Fibroblast of mammary gland (primary cell): ENCODE measurements around the gene NHSL2.
"Not testable (repeated sequence)": the region's sequence is repeated elsewhere in the genome, so short reads cannot be mapped to it uniquely, and the experiment has no call there.

Experiments used
- DNase-seq: peaks from one replicate; pipeline ENCODE4 v3.0.0-alpha.2; 2010; ENCODE audit warnings: low read depth
- H3K4me3 ChIP-seq: 2 replicates; pipeline ENCODE4 v1.5.1; 2011; ENCODE audit warnings: low read depth, mild to moderate bottlenecking, low read length, moderate library complexity; ENCODE audit not compliant: control insufficient read depth
- TF ChIP-seq, protein P1 (sequence below): conservative IDR thresholded peaks from 2 replicates; pipeline ENCODE4 v1.5.1; 2011; ENCODE audit warnings: low read depth, low read length, inconsistent platforms; ENCODE audit not compliant: control insufficient read depth, insufficient read depth

NHSL2 gene

DNA sequence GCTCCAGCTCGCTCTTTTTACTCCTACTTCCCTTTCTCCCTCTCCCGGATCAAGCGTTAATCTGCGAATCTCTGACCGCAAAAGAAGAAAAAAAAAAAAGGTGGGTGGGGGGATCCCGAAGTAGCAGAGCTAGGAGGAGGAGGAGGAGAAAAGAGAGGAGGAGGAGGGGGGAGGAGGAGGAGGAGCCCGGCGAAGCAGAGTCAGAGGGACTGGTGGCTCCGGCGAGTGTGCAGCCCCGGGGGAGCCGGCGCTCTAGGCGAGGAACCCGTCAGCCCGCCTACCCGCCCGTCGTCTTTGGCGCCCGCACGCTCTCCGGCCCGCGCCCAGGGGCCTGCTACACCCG lies at the start of gene NHSL2:
Gene NHSL2 (plus strand): TSS at position 203 of the 343 bp plus-strand sequence.
- TF ChIP-seq, protein P1, sequence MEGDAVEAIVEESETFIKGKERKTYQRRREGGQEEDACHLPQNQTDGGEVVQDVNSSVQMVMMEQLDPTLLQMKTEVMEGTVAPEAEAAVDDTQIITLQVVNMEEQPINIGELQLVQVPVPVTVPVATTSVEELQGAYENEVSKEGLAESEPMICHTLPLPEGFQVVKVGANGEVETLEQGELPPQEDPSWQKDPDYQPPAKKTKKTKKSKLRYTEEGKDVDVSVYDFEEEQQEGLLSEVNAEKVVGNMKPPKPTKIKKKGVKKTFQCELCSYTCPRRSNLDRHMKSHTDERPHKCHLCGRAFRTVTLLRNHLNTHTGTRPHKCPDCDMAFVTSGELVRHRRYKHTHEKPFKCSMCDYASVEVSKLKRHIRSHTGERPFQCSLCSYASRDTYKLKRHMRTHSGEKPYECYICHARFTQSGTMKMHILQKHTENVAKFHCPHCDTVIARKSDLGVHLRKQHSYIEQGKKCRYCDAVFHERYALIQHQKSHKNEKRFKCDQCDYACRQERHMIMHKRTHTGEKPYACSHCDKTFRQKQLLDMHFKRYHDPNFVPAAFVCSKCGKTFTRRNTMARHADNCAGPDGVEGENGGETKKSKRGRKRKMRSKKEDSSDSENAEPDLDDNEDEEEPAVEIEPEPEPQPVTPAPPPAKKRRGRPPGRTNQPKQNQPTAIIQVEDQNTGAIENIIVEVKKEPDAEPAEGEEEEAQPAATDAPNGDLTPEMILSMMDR, result no peak
- H3K4me3 ChIP-seq, result peak within 1 kb of the TSS; percentile 48
- DNase-seq, result peak; percentile 26

DNA sequence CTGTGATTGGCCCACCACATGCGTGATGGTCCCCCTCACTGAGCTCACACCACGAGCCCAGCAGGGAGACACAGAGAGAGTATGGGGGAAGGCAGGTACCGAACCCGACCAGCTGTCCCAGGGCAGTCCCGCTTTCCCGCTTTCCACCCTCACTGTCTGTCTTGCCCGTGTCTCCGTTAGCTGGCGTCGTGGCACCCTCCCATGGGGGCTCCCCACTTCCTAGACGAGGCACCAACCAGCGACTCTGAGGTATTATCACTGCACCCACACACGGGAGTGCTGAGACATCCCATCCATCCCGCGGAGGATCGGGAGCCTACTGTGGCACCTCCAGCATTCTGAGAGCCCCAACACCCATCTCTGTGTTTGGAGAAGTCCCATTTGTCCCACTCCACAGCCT lies 43.0 kb upstream of the NHSL2 start:
- DNase-seq, result no peak
- TF ChIP-seq, protein P1, result no peak
- H3K4me3 ChIP-seq, result no peak overlapping the region

GRCh38 chrX:71869566-71869965 lies 41.1 kb upstream of the NHSL2 start:
- DNase-seq, result not testable (repeated sequence)

DNA sequence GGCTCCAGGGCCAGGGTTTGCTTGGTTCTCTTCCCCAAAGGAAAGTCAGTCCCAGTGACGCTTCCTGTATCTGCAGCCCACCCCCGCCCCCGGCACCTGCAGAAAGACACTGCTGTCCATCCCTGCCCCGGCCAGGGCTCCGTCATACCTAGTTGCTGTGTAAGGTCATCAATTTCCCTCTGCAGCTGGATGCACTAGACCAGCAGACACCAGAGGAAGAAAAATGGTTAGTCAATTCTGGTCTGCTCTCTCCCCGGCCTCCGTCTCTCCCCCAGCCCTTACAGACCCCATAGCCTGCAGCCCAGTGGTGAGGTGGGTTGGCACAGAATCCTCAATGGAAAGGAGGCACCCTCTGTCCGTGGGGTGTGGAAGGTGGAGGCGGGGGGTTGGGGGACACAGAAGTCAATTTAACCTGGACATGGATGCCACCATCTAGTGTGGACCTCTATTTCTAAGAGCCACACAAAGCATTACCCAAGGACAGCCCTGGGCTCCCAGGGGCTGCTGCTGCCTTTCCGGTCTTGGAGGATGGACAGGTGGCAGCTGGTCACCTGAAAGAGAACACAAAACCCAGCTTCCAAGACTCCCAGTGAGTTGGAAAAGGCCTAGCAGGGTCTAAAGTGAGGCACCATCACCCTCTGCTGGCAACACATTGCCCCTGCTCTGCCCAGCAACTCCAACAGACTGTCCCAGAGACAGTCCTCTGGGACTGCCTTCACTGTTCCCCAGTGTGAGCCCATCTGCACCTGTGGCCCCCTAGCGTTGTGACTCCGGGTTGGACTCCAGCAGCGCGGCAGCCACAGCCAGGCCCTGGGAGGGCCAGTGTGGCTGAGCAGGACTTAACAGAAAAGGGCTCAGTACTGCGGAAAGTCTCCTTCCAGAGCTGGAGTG lies 40.2 kb upstream of the NHSL2 start:
- peak; percentile 10 for DNase-seq
- TF ChIP-seq, protein P1, result peak; percentile 21

More at GRCh38 chrX:71869566-71869965, 41.1 kb upstream of the NHSL2 start:
- not testable (repeated sequence) for H3K4me3 ChIP-seq

DNA sequence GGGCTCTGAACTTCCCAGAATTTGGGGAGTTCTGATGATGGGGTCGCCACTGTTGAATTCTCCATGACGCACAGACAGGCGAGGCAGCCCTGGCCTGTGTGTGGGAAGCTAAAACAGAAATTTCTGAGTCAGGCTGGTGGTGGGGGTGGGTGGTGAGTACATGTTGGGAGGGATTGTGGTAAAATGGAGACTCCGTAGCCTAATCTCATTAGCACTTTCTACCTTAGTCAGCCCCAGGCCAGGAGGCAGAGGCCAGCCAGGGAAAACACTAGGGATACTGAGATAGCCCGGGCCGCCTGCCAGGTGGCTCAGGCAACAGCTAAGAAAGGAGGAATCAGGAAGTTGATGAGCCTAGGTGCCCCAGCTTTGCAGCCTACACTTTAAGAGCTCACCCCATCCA lies 39.3 kb upstream of the NHSL2 start:
- peak; percentile 65 for DNase-seq
- no peak overlapping the region for H3K4me3 ChIP-seq
- TF ChIP-seq, protein P1, result no peak

More for the DNA sequence above, 40.2 kb upstream of the NHSL2 start:
- no peak overlapping the region for H3K4me3 ChIP-seq

GRCh38 chrX:71872542-71873458 lies 37.8 kb upstream of the NHSL2 start:
- TF ChIP-seq, protein P1, result no peak
- no peak for DNase-seq
- no peak overlapping the region for H3K4me3 ChIP-seq

- H3K4me3 ChIP-seq, result no peak overlapping the region
- TF ChIP-seq, protein P1, result no peak
- DNase-seq, result no peak
These were observed 37.2 kb upstream of the NHSL2 start for GRCh38 chrX:71873459-71873833.

- H3K4me3 ChIP-seq, DNase-seq: not testable (repeated sequence)
These were observed 33.8 kb upstream of the NHSL2 start for GRCh38 chrX:71876841-71877240.
